Neuronal stem cell (in vitro differentiated cells): ENCODE measurements around the gene PLA2G4A.

Experiments
- DNase-seq: peaks from one replicate; pipeline ENCODE4 v3.0.0-alpha.2; 2013; ENCODE audit warnings: low spot score
- H2AFZ ChIP-seq: one replicate; pipeline ENCODE4 v1.6.1; 2013; ENCODE audit warnings: mild to moderate bottlenecking, low read length, inconsistent platforms
- H2AK5ac ChIP-seq: 2 replicates; pipeline ENCODE4 v1.6.1; 2013; ENCODE audit warnings: low read depth, mild to moderate bottlenecking, inconsistent platforms, low read length, moderate library complexity, mixed read lengths
- H2BK120ac ChIP-seq: 2 replicates; pipeline ENCODE4 v1.6.1; 2013; ENCODE audit warnings: low read depth, mild to moderate bottlenecking, inconsistent platforms, low read length, moderate library complexity, mixed read lengths
- H2BK12ac ChIP-seq: one replicate; pipeline ENCODE4 v1.6.1; 2013; ENCODE audit warnings: low read length, inconsistent platforms
- H2BK15ac ChIP-seq: 2 replicates; pipeline ENCODE4 v1.6.1; 2013; ENCODE audit warnings: mild to moderate bottlenecking, low read length, inconsistent platforms, mixed read lengths
- H2BK5ac ChIP-seq: one replicate; pipeline ENCODE4 v1.6.1; 2013; ENCODE audit warnings: inconsistent platforms, mild to moderate bottlenecking, low read length, moderate library complexity
- H3K14ac ChIP-seq: one replicate; pipeline ENCODE4 v1.6.1; 2013; ENCODE audit warnings: low read length, inconsistent platforms
- H3K18ac ChIP-seq: 2 replicates; pipeline ENCODE4 v1.6.1; 2013; ENCODE audit warnings: low read length, inconsistent platforms
- H3K23ac ChIP-seq: 2 replicates; pipeline ENCODE4 v1.6.1; 2013; ENCODE audit warnings: low read depth, mild to moderate bottlenecking, mixed read lengths, low read length, inconsistent platforms; ENCODE audit not compliant: poor library complexity
- H3K27ac ChIP-seq: replicated peaks from 3 replicates; pipeline ENCODE4 v1.5.1; 2013; ENCODE audit warnings: low read length, inconsistent platforms
- H3K27me3 ChIP-seq, 3 experiments: 2 replicates each; pipeline ENCODE4 v1.6.1; 2013; ENCODE audit warnings: low read length in 3 of 3, mild to moderate bottlenecking in 2 of 3, inconsistent platforms in 1 of 3, low read depth in 1 of 3, mixed read lengths in 1 of 3, moderate library complexity in 1 of 3; ENCODE audit not compliant: control insufficient read depth in 3 of 3, insufficient read depth in 3 of 3
- H3K36me3 ChIP-seq, 2 donors: replicated peaks in 1 of 2; 2 replicates each; pipeline ENCODE4 v1.6.1; 2013; ENCODE audit warnings: low read length in 2 of 2; ENCODE audit not compliant: control insufficient read depth in 2 of 2, insufficient read depth in 2 of 2
- H3K4ac ChIP-seq: 2 replicates; pipeline ENCODE4 v1.6.1; 2013; ENCODE audit warnings: inconsistent platforms, mild to moderate bottlenecking, low read length, moderate library complexity
- H3K4me1 ChIP-seq, 2 donors: 1 replicate in 1 of 2; 2 replicates in 1 of 2; pipeline ENCODE4 v1.6.1; 2013; ENCODE audit warnings: low read length in 2 of 2, low read depth in 1 of 2; ENCODE audit not compliant: control insufficient read depth in 2 of 2, insufficient read depth in 1 of 2
- H3K4me2 ChIP-seq: one replicate; pipeline ENCODE4 v1.6.1; 2013; ENCODE audit warnings: mild to moderate bottlenecking, low read length, inconsistent platforms; ENCODE audit not compliant: insufficient read depth, poor library complexity, severe bottlenecking
- H3K4me3 ChIP-seq, 2 donors: 2 replicates each; pipeline ENCODE4 v1.5.1; 2013; ENCODE audit warnings: low read length in 2 of 2, mild to moderate bottlenecking in 2 of 2, inconsistent platforms in 1 of 2, moderate library complexity in 1 of 2
- H3K79me1 ChIP-seq: one replicate; pipeline ENCODE4 v1.6.1; 2013; ENCODE audit warnings: low read depth, mild to moderate bottlenecking, inconsistent platforms, low read length, moderate library complexity
- H3K9ac ChIP-seq: one replicate; pipeline ENCODE4 v1.6.1; 2013; ENCODE audit warnings: mild to moderate bottlenecking, low read depth, low read length, inconsistent platforms; ENCODE audit not compliant: poor library complexity
- H3K9me3 ChIP-seq, 2 donors: replicated peaks in 1 of 2; 2 replicates each; pipeline versions ENCODE3 to v1.6.1; 2013; ENCODE audit warnings: low read length in 2 of 2, mild to moderate bottlenecking in 2 of 2, inconsistent platforms in 1 of 2, low read depth in 1 of 2, mixed read lengths in 1 of 2, moderate library complexity in 1 of 2; ENCODE audit not compliant: control insufficient read depth in 2 of 2, insufficient read depth in 1 of 2
- H4K8ac ChIP-seq: one replicate; pipeline ENCODE4 v1.6.1; 2013; ENCODE audit warnings: low read depth, mild to moderate bottlenecking, inconsistent platforms, low read length, moderate library complexity
- H4K91ac ChIP-seq: one replicate; pipeline ENCODE4 v1.6.1; 2013; ENCODE audit warnings: low read length, low read depth, mild to moderate bottlenecking, inconsistent platforms; ENCODE audit not compliant: poor library complexity
- WGBS, 2 donors: extraction: QIAGEN DNeasy Blood & Tissue Kit; methylation state at CpG; one replicate each; pipeline ENCODE4 v1.1.7; 2013; ENCODE audit warnings: missing lambda C conversion rate in 2 of 2, mixed read lengths in 1 of 2; ENCODE audit not compliant: insufficient read length in 2 of 2, insufficient replicate concordance in 1 of 2; ENCODE audit errors: extremely low coverage in 2 of 2; 5-methylcytosine and 5-hydroxymethylcytosine counted together

Gene PLA2G4A

GRCh38 chr1:186950547-186950946, 121.8 kb downstream of the PLA2G4A start:
- Histone ChIP-seq H3K9ac (no peak overlapping the region), H3K4me1 (no peaks in the 10 kb centered on the region), H3K79me1 (no peaks in the 10 kb centered on the region), H3K36me3 (no peaks in the 10 kb centered on the region), H3K27me3 (no peaks in the 10 kb centered on the region), H3K14ac (no peak overlapping the region), H3K23ac (no peak overlapping the region), H2BK15ac (no peak overlapping the region), H2AK5ac (no peak overlapping the region), H2BK12ac (no peak overlapping the region), H2BK5ac (no peak overlapping the region), H2BK120ac (no peak overlapping the region), H4K8ac (no peak overlapping the region), H4K91ac (no peak overlapping the region), H3K27ac (no peak overlapping the region), H3K4ac (no peak overlapping the region), H2AFZ (no peak overlapping the region), H3K4me3 (no peak overlapping the region), H3K4me2 (no peak overlapping the region), H3K18ac (no peak overlapping the region), H3K9me3 (no peaks in the 10 kb centered on the region)
- DNase-seq = no peak
- no CpG with 5 or more reads among the region's 4 CpGs for WGBS, 2 donors

GRCh38 chr1:186953876-186954275, 125.1 kb downstream of the PLA2G4A start:
- no CpG with 5 or more reads among the region's 2 CpGs for WGBS, 2 donors
- no peak overlapping the region for H3K14ac ChIP-seq
- no peak overlapping the region for H3K4me3 ChIP-seq
- no peaks in the 10 kb centered on the region for H3K4me1 ChIP-seq
- no peak for DNase-seq
- H3K23ac ChIP-seq = no peak overlapping the region
- no peak overlapping the region for H2BK5ac ChIP-seq
- no peak overlapping the region for H3K18ac ChIP-seq
- no peak overlapping the region for H3K4me2 ChIP-seq
- H3K4ac ChIP-seq = no peak overlapping the region
- no peak overlapping the region for H3K9ac ChIP-seq
- H2AK5ac ChIP-seq = no peak overlapping the region
- no peak overlapping the region for H2AFZ ChIP-seq
- no peak overlapping the region for H4K91ac ChIP-seq
- no peaks in the 10 kb centered on the region for H3K79me1 ChIP-seq
- H3K9me3 ChIP-seq = no peaks in the 10 kb centered on the region
- no peak overlapping the region for H3K27ac ChIP-seq
- no peak overlapping the region for H4K8ac ChIP-seq
- H2BK120ac ChIP-seq = no peak overlapping the region
- no peak overlapping the region for H2BK15ac ChIP-seq
- H2BK12ac ChIP-seq = no peak overlapping the region
- H3K36me3 ChIP-seq = no peaks in the 10 kb centered on the region
- no peaks in the 10 kb centered on the region for H3K27me3 ChIP-seq

- Histone ChIP-seq H2AFZ (no peak overlapping the region), H3K27me3 (no peaks in the 10 kb centered on the region), H3K79me1 (no peaks in the 10 kb centered on the region), H2BK12ac (no peak overlapping the region), H2AK5ac (no peak overlapping the region), H3K4me2 (no peak overlapping the region), H2BK120ac (no peak overlapping the region), H3K9me3 (no peaks in the 10 kb centered on the region), H2BK5ac (no peak overlapping the region), H3K23ac (no peak overlapping the region), H3K36me3 (no peaks in the 10 kb centered on the region), H3K4ac (no peak overlapping the region), H2BK15ac (no peak overlapping the region), H3K27ac (no peak overlapping the region), H4K91ac (no peak overlapping the region), H3K4me3 (no peak overlapping the region), H3K4me1 (no peaks in the 10 kb centered on the region), H3K9ac (no peak overlapping the region), H3K14ac (no peak overlapping the region), H3K18ac (no peak overlapping the region), H4K8ac (no peak overlapping the region)
- WGBS, 2 donors = no CpG with 5 or more reads among the region's 2 CpGs
- no peak for DNase-seq
Measured at GRCh38 chr1:186957314-186957713, 128.6 kb downstream of the PLA2G4A start.

- H2BK12ac ChIP-seq = no peak overlapping the region
- H3K18ac ChIP-seq = no peak overlapping the region
- H4K8ac ChIP-seq = no peak overlapping the region
- no peak overlapping the region for H4K91ac ChIP-seq
- no peak overlapping the region for H3K4ac ChIP-seq
- no peaks in the 10 kb centered on the region for H3K36me3 ChIP-seq
- no peaks in the 10 kb centered on the region for H3K4me1 ChIP-seq
- no peaks in the 10 kb centered on the region for H3K9me3 ChIP-seq
- no peak overlapping the region for H3K23ac ChIP-seq
- H3K9ac ChIP-seq = no peak overlapping the region
- no peak overlapping the region for H3K4me3 ChIP-seq
- H2AFZ ChIP-seq = no peak overlapping the region
- H2BK5ac ChIP-seq = no peak overlapping the region
- no peak overlapping the region for H2BK15ac ChIP-seq
- no CpG with 5 or more reads among the region's 2 CpGs for WGBS, 2 donors
- no peaks in the 10 kb centered on the region for H3K27me3 ChIP-seq
- no peak overlapping the region for H3K4me2 ChIP-seq
- no peak overlapping the region for H2BK120ac ChIP-seq
- no peak overlapping the region for H2AK5ac ChIP-seq
- H3K14ac ChIP-seq = no peak overlapping the region
- H3K27ac ChIP-seq = no peak overlapping the region
- H3K79me1 ChIP-seq = no peaks in the 10 kb centered on the region
- no peak for DNase-seq
Measured at GRCh38 chr1:186958520-186958919, 129.8 kb downstream of the PLA2G4A start.
